Measurements from ENCODE around the gene SPATA12.

Gene SPATA12

GRCh38 chr3:57060089-57060821 lies at the start of gene SPATA12:
Gene SPATA12, plus strand, starts transcription at chr3:57060664. Its CDS starts 13,031 bp downstream, at chr3:57073695.
- no peak for DNase-seq

- DNase-seq, result no peak
Measured at GRCh38 chr3:57011022-57011421, 49.4 kb upstream of the SPATA12 start.

GRCh38 chr3:57012847-57013246 lies 47.6 kb upstream of the SPATA12 start:
- no peak for DNase-seq

- no peak for DNase-seq
Measured at GRCh38 chr3:57015350-57015729, 45.1 kb upstream of the SPATA12 start.

- DNase-seq, result no peak
Measured at GRCh38 chr3:57015912-57016311, 44.6 kb upstream of the SPATA12 start.

GRCh38 chr3:57017459-57017845 lies 43.0 kb upstream of the SPATA12 start:
- no peak for DNase-seq

GRCh38 chr3:57018246-57018645 lies 42.2 kb upstream of the SPATA12 start:
- DNase-seq, result no peak

- DNase-seq, result no peak
Measured at GRCh38 chr3:57019057-57019456, 41.4 kb upstream of the SPATA12 start.

GRCh38 chr3:57025237-57025636 lies 35.2 kb upstream of the SPATA12 start:
- DNase-seq, result no peak

- DNase-seq, result no peak
Measured at GRCh38 chr3:57026944-57027343, 33.5 kb upstream of the SPATA12 start.

GRCh38 chr3:57029383-57029782 lies 31.1 kb upstream of the SPATA12 start:
- no peak for DNase-seq

GRCh38 chr3:57029924-57030323 lies 30.5 kb upstream of the SPATA12 start:
- DNase-seq, result no peak

- no peak for DNase-seq
Measured at GRCh38 chr3:57030721-57031120, 29.7 kb upstream of the SPATA12 start.

GRCh38 chr3:57031631-57032541 lies 28.6 kb upstream of the SPATA12 start:
- DNase-seq, result no peak

GRCh38 chr3:57036952-57037351 lies 23.5 kb upstream of the SPATA12 start:
- no peak for DNase-seq

GRCh38 chr3:57038466-57039164 lies 21.8 kb upstream of the SPATA12 start:
- no peak for DNase-seq

- DNase-seq, result no peak
Measured at GRCh38 chr3:57041674-57042073, 18.8 kb upstream of the SPATA12 start.

- DNase-seq, result no peak
Measured at GRCh38 chr3:57043518-57043917, 16.9 kb upstream of the SPATA12 start.

GRCh38 chr3:57046101-57046765 lies 14.2 kb upstream of the SPATA12 start:
- DNase-seq, result no peak

- DNase-seq, result no peak
Measured at GRCh38 chr3:57048052-57048671, 12.3 kb upstream of the SPATA12 start.

- no peak for DNase-seq
Measured at GRCh38 chr3:57048728-57049127, 11.7 kb upstream of the SPATA12 start.

GRCh38 chr3:57052662-57053061 lies 7.8 kb upstream of the SPATA12 start:
- DNase-seq, result no peak
